ENCODE data around the gene GPR22. TPM values are rescaled to one million over a fixed set of nuclear protein-coding genes. Genes with fewer than 3 reads are reported as not detected.
A peak's percentile ranks its signal among the peaks of the same experiment; 100 is the strongest.

The GPR22 gene
- total RNA-seq (1 to 10 TPM in 1 of 7 donors, under 1 TPM in 3, not detected in 3; 0.11 to 2.7 (median 0.46) TPM), polyA plus RNA-seq (under 1 TPM in 2 of 3 donors, not detected in 1; 0.03 to 0.54 TPM)
- long read RNA-seq, donor 1, result 0 reads
- long read RNA-seq, donor 2, result 0 reads

- intact Hi-C loops (cut with DNase I; ENCODE audit: low total_unique reads), result loop anchor here (10.0 kb wide), 1 partner anchor 405 kb away; no protein-coding TSS in a partner anchor
- no peak for TF ChIP-seq POLR2A (IDR thresholded peaks at IDR 0.05)
- no peak for TF ChIP-seq POLR2AphosphoS5 (IDR thresholded peaks at IDR 0.05)
- TF ChIP-seq CTCF (IDR thresholded peaks at IDR 0.05 in 8 of 11, conservative IDR thresholded peaks at IDR 0.05 in 3 of 11), result no peak
- no peaks in the 10 kb centered on the region for H3K36me3 ChIP-seq
- H3K27me3 ChIP-seq (replicated peaks in 1 of 7), result no peaks in the 10 kb centered on the region
- no peaks in the 10 kb centered on the region for H3K9me3 ChIP-seq
- 82 to 90% (median 86%) methylated on average over 4 of the region's 4 CpGs for WGBS, 5 donors
- H3K4me3 ChIP-seq, result peak within 1 kb of the TSS in 2 of 8 donors; percentile 8 to 17
- H3K27ac ChIP-seq, result peak within 1 kb of the TSS in 2 of 8 donors; percentile 4 to 30
- DNase-seq, result no peak
- H3K4me1 ChIP-seq, result peaks cover 0 to 37% (median 13%) of the 10 kb centered on the region in 6 donors
Measured at GRCh38 chr7:107469929-107470328, at the start of gene GPR22. Gene GPR22 (plus strand): TSS chr7:107470057. CDS start chr7:107474061, 4,004 bp downstream.

- no peak for TF ChIP-seq CTCF (IDR thresholded peaks at IDR 0.05 in 8 of 11, conservative IDR thresholded peaks at IDR 0.05 in 3 of 11)
- TF ChIP-seq POLR2A (IDR thresholded peaks at IDR 0.05), result no peak
- TF ChIP-seq POLR2AphosphoS5 (IDR thresholded peaks at IDR 0.05), result no peak
- no peak for DNase-seq
- Histone ChIP-seq H3K36me3 (peaks cover 0 to 13% (median 0%) of the 10 kb centered on the region in 6 donors), H3K27me3 (replicated peaks in 1 of 7) (no peaks in the 10 kb centered on the region), H3K9me3 (peaks cover 0 to 8% (median 0%) of the 10 kb centered on the region in 8 donors), H3K4me3 (no peak overlapping the region), H3K27ac (no peak overlapping the region), H3K4me1 (no peaks in the 10 kb centered on the region)
- intact Hi-C loops (cut with DNase I; ENCODE audit: low total_unique reads), result no loop called here
- WGBS, 5 donors, result 93 to 97% (median 95%) methylated on average over 5 of the region's 5 CpGs
Measured at GRCh38 chr7:107427462-107427861, 42.4 kb upstream of the GPR22 start.

GRCh38 chr7:107428642-107429041 is 41.2 kb upstream of the GPR22 start:
- WGBS, 5 donors, result 95 to 99% (median 96%) methylated on average over 1 of the region's 1 CpG
- TF ChIP-seq CTCF (IDR thresholded peaks at IDR 0.05 in 8 of 11, conservative IDR thresholded peaks at IDR 0.05 in 3 of 11) (no peak), POLR2AphosphoS5 (IDR thresholded peaks at IDR 0.05) (no peak), POLR2A (IDR thresholded peaks at IDR 0.05) (no peak)

GRCh38 chr7:107430057-107430456 is 39.8 kb upstream of the GPR22 start:
- Histone ChIP-seq H3K9me3 (peaks cover 0 to 13% (median 1%) of the 10 kb centered on the region in 8 donors), H3K4me3 (no peak overlapping the region), H3K27me3 (replicated peaks in 1 of 7) (no peaks in the 10 kb centered on the region), H3K27ac (no peak overlapping the region), H3K4me1 (no peaks in the 10 kb centered on the region), H3K36me3 (peaks cover 0 to 13% (median 0%) of the 10 kb centered on the region in 6 donors)
- intact Hi-C loops (cut with DNase I; ENCODE audit: low total_unique reads), result no loop called here
- no peak for DNase-seq
- no peak for TF ChIP-seq POLR2AphosphoS5 (IDR thresholded peaks at IDR 0.05)
- no peak for TF ChIP-seq CTCF (IDR thresholded peaks at IDR 0.05 in 8 of 11, conservative IDR thresholded peaks at IDR 0.05 in 3 of 11)
- TF ChIP-seq POLR2A (IDR thresholded peaks at IDR 0.05), result no peak

More at GRCh38 chr7:107428642-107429041, 41.2 kb upstream of the GPR22 start:
- DNase-seq, result no peak
- intact Hi-C loops (cut with DNase I; ENCODE audit: low total_unique reads), result no loop called here
- Histone ChIP-seq H3K27me3 (replicated peaks in 1 of 7) (no peaks in the 10 kb centered on the region), H3K4me1 (no peaks in the 10 kb centered on the region), H3K9me3 (peaks cover 0 to 11% (median 1%) of the 10 kb centered on the region in 8 donors), H3K27ac (no peak overlapping the region), H3K4me3 (no peak overlapping the region), H3K36me3 (peaks cover 0 to 13% (median 0%) of the 10 kb centered on the region in 6 donors)
